Endothelial cell of umbilical vein (primary cell): ENCODE results near the gene DCC. TPM values are rescaled to one million over a fixed set of nuclear protein-coding genes. Genes with fewer than 3 reads are reported as not detected.

Experiments
- BruUV-seq: library from RNA; stranded (reverse); fragments of 400-500 nt; replicated peaks from 2 replicates; lab custom pipeline; 2021; lab: Mats Ljungman, UMichigan
- CTCF ChIA-PET: fragments of 300-600, 350-600 bp; sonication (Branson Sonifier 250); formaldehyde crosslinking; loops from one replicate; lab custom pipeline; 2021; ENCODE audit warnings: antibody characterized with exemption, inconsistent platforms; lab: Charles Lee
- POLR2A ChIA-PET: fragments of 300-600, 350-600 bp; sonication (Branson Sonifier 250); formaldehyde crosslinking; loops from one replicate; lab custom pipeline; 2021; ENCODE audit warnings: antibody characterized with exemption, inconsistent platforms; lab: Charles Lee
- DNase-seq: peaks from one replicate; pipeline ENCODE4 v3.0.0-alpha.2; 2011; ENCODE audit warnings: low read depth, low spot score
- FAIRE-seq: peaks from 2 replicates; lab custom pipeline; 2011; peaks lifted over from hg19 to GRCh38; lab: Jason Lieb, UNC
- H2AFZ ChIP-seq: 2 replicates; pipeline ENCODE4 v1.6.0; 2012; ENCODE audit warnings: low read depth, low read length, control low read depth, inconsistent platforms
- H3K27ac ChIP-seq: 2 replicates; pipeline ENCODE4 v1.5.1; 2011; ENCODE audit warnings: low read depth, mild to moderate bottlenecking, control low read depth, low read length, moderate library complexity; ENCODE audit not compliant: insufficient read depth
- H3K27me3 ChIP-seq, 2 experiments: 2 replicates each; pipeline versions ENCODE4 v1.6.0 to v1.6.1; 2011; ENCODE audit warnings: low read length in 2 of 2, mixed read lengths in 1 of 2; ENCODE audit not compliant: control insufficient read depth in 2 of 2, insufficient read depth in 2 of 2
- H3K36me3 ChIP-seq, 2 experiments: 2 replicates in 1 of 2; 3 replicates in 1 of 2; pipeline ENCODE4 v1.5.1; 2011; ENCODE audit warnings: low read length in 2 of 2, mild to moderate bottlenecking in 1 of 2, moderate library complexity in 1 of 2; ENCODE audit not compliant: control insufficient read depth in 2 of 2, insufficient read depth in 2 of 2; ENCODE audit errors: extremely low read depth in 1 of 2
- H3K4me1 ChIP-seq: 3 replicates; pipeline ENCODE4 v1.5.1; 2011; ENCODE audit warnings: mild to moderate bottlenecking, low read length; ENCODE audit not compliant: control insufficient read depth, insufficient read depth; ENCODE audit errors: extremely low read depth
- H3K4me2 ChIP-seq: 2 replicates; pipeline ENCODE4 v1.6.1; 2011; ENCODE audit warnings: low read length, control low read depth, mixed read lengths; ENCODE audit not compliant: insufficient read depth
- H3K4me3 ChIP-seq, 3 experiments: fragments of 200-600 bp in 1 of 3; sonication (generic), shearing (Covaris generic) in 1 of 3; replicated peaks in 1 of 3; 2 replicates each; pipeline ENCODE4 v1.5.1; 2011 to 2016; ENCODE audit warnings: control low read depth in 3 of 3, low read length in 3 of 3, mild to moderate bottlenecking in 2 of 3, inconsistent platforms in 1 of 3, low read depth in 1 of 3, moderate library complexity in 1 of 3; ENCODE audit not compliant: insufficient read depth in 1 of 3
- H3K79me2 ChIP-seq: 2 replicates; pipeline ENCODE4 v1.6.0; 2012; ENCODE audit warnings: low read length, inconsistent platforms; ENCODE audit not compliant: control insufficient read depth, insufficient read depth
- H3K9ac ChIP-seq: replicated peaks from 2 replicates; pipeline ENCODE3; 2011; ENCODE audit warnings: low read length, control low read depth; ENCODE audit not compliant: insufficient read depth; ENCODE audit errors: extremely low read depth
- H3K9me1 ChIP-seq: replicated peaks from 3 replicates; pipeline ENCODE4 v1.6.0; 2011; ENCODE audit warnings: mild to moderate bottlenecking, low read length; ENCODE audit not compliant: control insufficient read depth, insufficient read depth; ENCODE audit errors: extremely low read depth
- H3K9me3 ChIP-seq: replicated peaks from 2 replicates; pipeline ENCODE4 v1.5.1; 2012; ENCODE audit warnings: low read length, inconsistent platforms; ENCODE audit not compliant: control insufficient read depth, insufficient read depth
- H4K20me1 ChIP-seq: replicated peaks from 2 replicates; pipeline ENCODE3; 2011; ENCODE audit warnings: mild to moderate bottlenecking, low read length; ENCODE audit not compliant: control insufficient read depth, insufficient read depth; ENCODE audit errors: extremely low read depth
- CTCF ChIP-seq, 2 donors: IDR thresholded peaks; 1 replicate in 1 of 2; 2 replicates in 1 of 2; pipeline ENCODE4 v1.5.1; 2011; ENCODE audit warnings: low read length in 2 of 2, mild to moderate bottlenecking in 2 of 2, moderate library complexity in 2 of 2, control low read depth in 1 of 2, inconsistent platforms in 1 of 2, low read depth in 1 of 2; ENCODE audit not compliant: insufficient read depth in 1 of 2; ENCODE audit errors: extremely low read depth in 1 of 2
- EZH2 ChIP-seq: IDR thresholded peaks from 2 replicates; pipeline ENCODE4 v1.6.1; 2012; ENCODE audit warnings: borderline replicate concordance, low read depth, mild to moderate bottlenecking, moderate library complexity, low read length, inconsistent platforms; ENCODE audit not compliant: severe bottlenecking
- GATA2 ChIP-seq: IDR thresholded peaks from 2 replicates; pipeline ENCODE4 v1.7.0; 2011; ENCODE audit warnings: low read depth, mild to moderate bottlenecking, moderate library complexity, mixed read lengths, low read length; ENCODE audit not compliant: insufficient read length, insufficient read depth
- JUN ChIP-seq: IDR thresholded peaks from 2 replicates; pipeline ENCODE4 v1.6.1; 2011; ENCODE audit warnings: borderline replicate concordance, low read depth; ENCODE audit not compliant: insufficient read length, insufficient read depth
- MAX ChIP-seq: IDR thresholded peaks from 2 replicates; pipeline ENCODE4 v1.6.1; 2011; ENCODE audit not compliant: insufficient read depth, insufficient read length
- MYC ChIP-seq: IDR thresholded peaks from one replicate; pipeline ENCODE4 v1.6.1; 2011; ENCODE audit warnings: mild to moderate bottlenecking, low read depth, low read length
- POLR2A ChIP-seq: IDR thresholded peaks from 2 replicates; pipeline ENCODE4 v1.6.1; 2012; ENCODE audit warnings: low read depth, mild to moderate bottlenecking, control low read depth, low read length
- POLR2AphosphoS5 ChIP-seq: IDR thresholded peaks from 2 replicates; pipeline ENCODE4 v1.6.1; 2012; ENCODE audit warnings: low read depth, mild to moderate bottlenecking, control low read depth, low read length, moderate library complexity; ENCODE audit not compliant: insufficient read depth
- dilution Hi-C: fragments of 300-500 bp; cut with MboI; formaldehyde crosslinking; loops from one replicate; pipeline ENCODE4 v1.15.0; 2019; ENCODE audit warnings: low sequenced_read_pairs; ENCODE audit not compliant: extremely low pct_ligation_motif_present
- intact Hi-C: fragments of 100-400 bp; cut with micrococcal nuclease; formaldehyde crosslinking; loops from one replicate; pipeline ENCODE4 v1.10.0; 2022
- polyA plus RNA-seq, 4 experiments: library from polyadenylated mRNA; depleted of rRNA in 3 of 4; stranded (reverse) in 3 of 4; unstranded in 1 of 4; fragments of >200 nt; gene quantifications; 2 replicates each; pipeline versions ENCODE4 v1.2.1 to v1.2.3, GENCODE V29; 2011 to 2012; ENCODE audit warnings: missing spikeins in 1 of 4
- total RNA-seq: library from RNA; stranded (reverse); gene quantifications from 2 replicates; pipeline ENCODE4 v1.2.3, GENCODE V29; 2021

Gene DCC
- total and polyA plus RNA-seq, 2 donors (not counting 3 experiments of a cell fraction or from before 2014, with no cell fraction given): not detected

GRCh38 chr18:52570975-52571374 is 231.0 kb downstream of the DCC start:
- Histone ChIP-seq H3K4me3 (no peak overlapping the region), H3K9ac (no peak overlapping the region), H2AFZ (no peak overlapping the region), H3K4me1 (no peaks in the 10 kb centered on the region), H3K9me3 (peaks cover 5% of the 10 kb centered on the region), H4K20me1 (no peaks in the 10 kb centered on the region), H3K9me1 (no peaks in the 10 kb centered on the region), H3K27me3 (no peaks in the 10 kb centered on the region), H3K79me2 (no peaks in the 10 kb centered on the region), H3K4me2 (no peak overlapping the region), H3K36me3 (no peaks in the 10 kb centered on the region), H3K27ac (no peak overlapping the region)
- DNase-seq (no peak), FAIRE-seq (no peak)
- ChIA-PET POLR2A (no interaction called here), CTCF (no interaction called here)
- no TSS peak for BruUV-seq
- dilution Hi-C loops: no loop called here
- TF ChIP-seq JUN: no peak
- TF ChIP-seq CTCF (IDR thresholded peaks at IDR 0.05; ENCODE audit: extremely low read depth in 1 of 2, insufficient read depth in 1 of 2, low read depth in 1 of 2, low read length in 2 of 2): no peak
- TF ChIP-seq EZH2: no peak
- TF ChIP-seq GATA2: no peak
- no peak for TF ChIP-seq MAX
- no peak for TF ChIP-seq POLR2AphosphoS5
- no peak for TF ChIP-seq MYC
- TF ChIP-seq POLR2A: no peak
- intact Hi-C loops: no loop called here
